Subcutaneous abdominal adipose tissue (tissue), 5 donors: ENCODE results near the gene TEAD1.

Experiments used
- H3K27ac ChIP-seq: one replicate; pipeline ENCODE4 v1.7.0; 2013; ENCODE audit warnings: low read depth, mild to moderate bottlenecking, inconsistent platforms, low read length, moderate library complexity
- H3K27me3 ChIP-seq, 5 donors: one replicate each; pipeline ENCODE4 v1.7.0; 2013; ENCODE audit warnings: low read length in 5 of 5, inconsistent platforms in 1 of 5; ENCODE audit not compliant: control insufficient read depth in 5 of 5, insufficient read depth in 4 of 5
- H3K36me3 ChIP-seq, 5 donors: one replicate each; pipeline ENCODE4 v1.7.0; 2013; ENCODE audit warnings: low read length in 5 of 5; ENCODE audit not compliant: control insufficient read depth in 5 of 5, insufficient read depth in 5 of 5
- H3K4me1 ChIP-seq, 5 donors: one replicate each; pipeline ENCODE4 v1.7.0; 2013; ENCODE audit warnings: low read length in 5 of 5, mild to moderate bottlenecking in 3 of 5, moderate library complexity in 1 of 5; ENCODE audit not compliant: control insufficient read depth in 5 of 5, insufficient read depth in 5 of 5
- H3K4me3 ChIP-seq, 5 donors: one replicate each; pipeline ENCODE4 v1.7.0; 2013; ENCODE audit warnings: low read length in 5 of 5, low read depth in 1 of 5
- H3K9ac ChIP-seq, 5 donors: one replicate each; pipeline ENCODE4 v1.7.0; 2013; ENCODE audit warnings: low read length in 5 of 5, mild to moderate bottlenecking in 4 of 5, moderate library complexity in 3 of 5
- H3K9me3 ChIP-seq, 5 donors: one replicate each; pipeline ENCODE4 v1.7.0; 2013; ENCODE audit warnings: low read length in 5 of 5; ENCODE audit not compliant: control insufficient read depth in 5 of 5
- donor health status: healthy.
- donor health status: healthy.
- donor health status: healthy.
- donor health status: healthy.
- donor health status: healthy.

The TEAD1 gene

DNA sequence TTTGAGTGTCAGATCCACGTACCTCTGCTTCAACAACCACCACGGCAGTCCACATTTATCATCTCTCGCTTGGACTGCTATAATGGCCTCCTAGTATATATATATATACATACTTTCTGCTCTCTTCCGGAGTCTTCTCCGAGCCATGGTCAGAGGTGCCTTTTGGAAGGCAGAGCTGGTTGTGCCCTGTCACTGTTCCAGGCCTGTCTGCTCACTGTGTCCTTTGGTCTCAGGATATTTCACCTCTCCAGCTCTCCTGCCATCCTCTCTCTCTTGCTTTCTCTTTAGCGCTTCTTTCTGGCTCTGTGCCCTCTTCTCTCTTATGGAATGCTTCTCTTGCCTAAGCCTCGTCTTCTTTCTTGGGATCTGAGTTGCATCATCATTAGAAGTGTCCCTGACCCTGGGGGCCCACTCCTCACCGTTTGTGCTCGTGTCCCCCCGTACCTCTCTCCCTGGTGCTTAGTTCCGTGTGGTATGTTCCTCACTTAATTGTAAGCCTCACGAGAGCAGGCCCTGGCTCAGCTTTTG lies 248.8 kb downstream of the TEAD1 start:
- Histone ChIP-seq H3K27ac (no peak overlapping the region), H3K36me3 (peaks cover 10 to 22% (median 19%) of the 10 kb centered on the region in 5 donors), H3K27me3 (no peaks in the 10 kb centered on the region), H3K9ac (no peak overlapping the region), H3K9me3 (no peaks in the 10 kb centered on the region), H3K4me3 (no peak overlapping the region), H3K4me1 (peaks cover 0 to 6% (median 6%) of the 10 kb centered on the region in 5 donors)

DNA sequence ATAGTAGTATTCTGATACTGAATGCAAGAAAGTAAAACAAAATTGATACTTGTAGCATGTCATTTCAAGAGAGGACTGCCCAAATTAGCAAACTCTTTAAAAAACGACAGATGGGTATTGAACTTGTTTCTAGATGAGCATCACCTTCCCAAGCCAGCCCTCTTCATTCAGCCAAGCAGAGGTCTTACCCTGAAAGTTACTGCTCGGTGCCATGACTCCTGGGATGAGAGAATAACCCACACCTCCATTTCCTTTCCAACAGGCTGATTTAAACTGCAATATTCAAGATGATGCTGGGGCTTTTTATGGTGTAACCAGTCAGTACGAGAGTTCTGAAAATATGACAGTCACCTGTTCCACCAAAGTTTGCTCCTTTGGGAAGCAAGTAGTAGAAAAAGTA lies 250.4 kb downstream of the TEAD1 start:
- H3K9me3 ChIP-seq = no peaks in the 10 kb centered on the region
- no peak overlapping the region for H3K27ac ChIP-seq
- peaks cover 0 to 6% (median 6%) of the 10 kb centered on the region in 5 donors for H3K4me1 ChIP-seq
- no peak overlapping the region for H3K9ac ChIP-seq
- H3K4me3 ChIP-seq = no peak overlapping the region
- H3K36me3 ChIP-seq = peaks cover 7 to 22% (median 19%) of the 10 kb centered on the region in 5 donors
- H3K27me3 ChIP-seq = no peaks in the 10 kb centered on the region

DNA sequence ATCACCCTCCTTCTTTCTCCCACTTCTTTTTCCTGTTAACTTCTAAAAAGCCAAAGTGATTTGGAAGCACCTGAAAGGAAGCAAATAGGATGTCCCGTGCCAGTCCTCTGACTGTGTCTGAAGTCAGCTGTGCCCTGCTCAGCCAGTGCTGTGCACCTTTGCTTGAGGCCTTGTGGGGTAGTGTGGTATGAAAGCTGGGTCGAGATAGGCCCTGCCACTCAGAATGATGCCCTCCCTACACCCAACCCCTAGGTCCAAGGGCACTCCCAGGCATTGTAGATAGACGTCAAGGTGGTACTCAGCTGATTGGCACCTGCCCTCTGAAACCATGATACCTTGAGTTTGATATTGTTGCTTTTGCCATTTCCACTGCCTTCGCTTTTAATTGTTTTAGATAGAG lies 251.3 kb downstream of the TEAD1 start:
- Histone ChIP-seq H3K4me1 (peaks cover 0 to 6% (median 6%) of the 10 kb centered on the region in 5 donors), H3K27me3 (no peaks in the 10 kb centered on the region), H3K27ac (no peak overlapping the region)

DNA sequence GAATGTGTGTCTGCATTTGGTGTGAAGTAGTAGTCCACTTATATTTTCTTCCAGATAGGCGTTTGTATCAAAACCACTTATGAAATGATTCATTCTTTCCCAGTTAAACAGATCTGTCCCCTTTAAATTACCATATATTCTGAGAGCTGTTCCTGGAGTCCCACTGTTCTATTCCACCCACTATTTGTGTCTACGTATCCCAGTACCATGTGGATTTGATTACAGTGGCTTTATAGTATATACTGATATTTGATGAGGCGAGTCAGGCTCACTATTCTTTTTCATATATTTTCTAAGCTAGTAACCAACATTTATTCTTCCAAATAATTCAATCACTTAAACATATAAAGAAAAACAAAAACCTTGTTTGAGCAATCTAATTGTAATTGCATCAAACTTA lies 253.0 kb downstream of the TEAD1 start:
- H3K27me3 ChIP-seq = no peaks in the 10 kb centered on the region
- H3K36me3 ChIP-seq = peaks cover 21 to 32% (median 30%) of the 10 kb centered on the region in 5 donors
- H3K4me1 ChIP-seq = peaks cover 0 to 6% (median 6%) of the 10 kb centered on the region in 5 donors
- no peaks in the 10 kb centered on the region for H3K9me3 ChIP-seq
- H3K27ac ChIP-seq = no peak overlapping the region
- H3K9ac ChIP-seq = no peak overlapping the region
- H3K4me3 ChIP-seq = no peak overlapping the region

More for the DNA sequence above, 251.3 kb downstream of the TEAD1 start:
- Histone ChIP-seq H3K9ac (no peak overlapping the region), H3K9me3 (no peaks in the 10 kb centered on the region), H3K36me3 (peaks cover 9 to 24% (median 19%) of the 10 kb centered on the region in 5 donors), H3K4me3 (no peak overlapping the region)

GRCh38 chr11:12927886-12928285 lies 253.7 kb downstream of the TEAD1 start:
- no peak overlapping the region for H3K4me3 ChIP-seq
- H3K36me3 ChIP-seq = peaks cover 26 to 38% (median 37%) of the 10 kb centered on the region in 5 donors

DNA sequence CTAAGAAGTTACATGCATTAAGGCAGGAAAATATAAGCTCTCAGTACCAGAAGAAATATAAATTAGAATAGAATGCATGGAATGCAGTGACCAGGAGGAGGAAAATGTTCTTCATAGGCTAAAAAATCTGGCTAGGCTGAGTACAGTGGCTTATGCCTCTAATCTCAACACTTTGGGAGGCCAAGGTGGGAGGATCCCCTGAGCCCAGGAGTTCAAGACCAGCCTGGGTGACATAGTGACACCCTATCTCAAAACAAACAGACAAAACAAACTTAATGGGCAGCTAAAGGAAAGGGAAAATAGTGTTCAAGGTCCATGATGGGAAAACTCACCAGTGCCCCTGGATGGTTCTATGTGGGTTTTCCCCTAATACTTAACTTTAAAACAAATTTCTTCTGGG lies 256.6 kb downstream of the TEAD1 start:
- no peak overlapping the region for H3K4me3 ChIP-seq
- no peaks in the 10 kb centered on the region for H3K4me1 ChIP-seq
- no peaks in the 10 kb centered on the region for H3K27me3 ChIP-seq
- H3K9ac ChIP-seq = no peak overlapping the region
- H3K9me3 ChIP-seq = no peaks in the 10 kb centered on the region
- H3K36me3 ChIP-seq = peaks cover 19 to 32% (median 28%) of the 10 kb centered on the region in 5 donors
- H3K27ac ChIP-seq = no peak overlapping the region

More at GRCh38 chr11:12927886-12928285, 253.7 kb downstream of the TEAD1 start:
- H3K9me3 ChIP-seq = no peaks in the 10 kb centered on the region
- H3K27me3 ChIP-seq = no peaks in the 10 kb centered on the region
- peaks cover 0 to 6% (median 5%) of the 10 kb centered on the region in 5 donors for H3K4me1 ChIP-seq
- no peak overlapping the region for H3K9ac ChIP-seq
- no peak overlapping the region for H3K27ac ChIP-seq

- Histone ChIP-seq H3K4me3 (no peak overlapping the region), H3K4me1 (no peaks in the 10 kb centered on the region), H3K36me3 (peaks cover 24 to 31% (median 26%) of the 10 kb centered on the region in 5 donors), H3K9me3 (no peaks in the 10 kb centered on the region), H3K9ac (no peak overlapping the region), H3K27me3 (no peaks in the 10 kb centered on the region), H3K27ac (no peak overlapping the region)
Measured at GRCh38 chr11:12932485-12932884, 258.3 kb downstream of the TEAD1 start.

GRCh38 chr11:12936200-12936599 lies 262.0 kb downstream of the TEAD1 start:
- Histone ChIP-seq H3K27ac (no peak overlapping the region), H3K27me3 (no peaks in the 10 kb centered on the region), H3K9ac (no peak overlapping the region), H3K4me1 (no peaks in the 10 kb centered on the region), H3K4me3 (no peak overlapping the region), H3K9me3 (no peaks in the 10 kb centered on the region), H3K36me3 (peaks cover 37 to 54% (median 49%) of the 10 kb centered on the region in 5 donors)

DNA sequence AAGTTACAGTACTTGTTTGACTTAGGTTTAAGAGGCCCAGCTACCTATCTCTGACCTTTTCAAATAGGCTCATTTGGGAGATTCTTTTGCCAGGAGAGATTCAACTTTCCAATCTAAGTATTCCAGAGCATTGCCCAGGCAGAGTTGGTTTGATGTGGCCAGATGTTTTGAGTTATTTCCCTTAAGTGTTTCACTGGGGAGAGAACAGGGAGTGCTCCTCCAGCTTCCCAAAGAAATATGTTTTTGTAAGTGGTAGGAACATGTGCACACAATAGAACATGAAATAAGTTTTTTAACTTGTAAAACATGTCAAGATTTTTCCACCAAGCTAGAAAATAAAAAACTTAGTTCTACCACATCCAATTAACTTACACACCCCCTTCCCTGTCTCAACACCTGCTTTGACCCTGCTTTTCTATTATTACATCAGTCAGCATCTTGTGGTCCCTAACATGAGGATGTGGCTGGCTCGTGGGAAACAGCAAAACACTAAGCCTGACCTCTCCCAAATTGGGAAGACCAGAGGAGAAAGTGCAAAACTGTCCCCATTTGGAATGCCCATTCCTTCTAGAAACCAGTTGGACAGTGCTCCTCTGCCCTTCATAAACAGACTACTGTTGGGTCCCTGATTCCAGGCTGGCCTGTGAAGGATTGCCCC lies 264.5 kb downstream of the TEAD1 start:
- no peaks in the 10 kb centered on the region for H3K9me3 ChIP-seq
- H3K27ac ChIP-seq = no peak overlapping the region
- peaks cover 34 to 59% (median 53%) of the 10 kb centered on the region in 5 donors for H3K36me3 ChIP-seq
- no peaks in the 10 kb centered on the region for H3K27me3 ChIP-seq
- no peak overlapping the region for H3K9ac ChIP-seq
- no peaks in the 10 kb centered on the region for H3K4me1 ChIP-seq
- no peak overlapping the region for H3K4me3 ChIP-seq

GRCh38 chr11:12941671-12942070 lies 267.4 kb downstream of the TEAD1 start:
- no peaks in the 10 kb centered on the region for H3K27me3 ChIP-seq
- peaks cover 31 to 56% (median 47%) of the 10 kb centered on the region in 5 donors for H3K36me3 ChIP-seq
- peaks cover 0 to 6% (median 0%) of the 10 kb centered on the region in 5 donors for H3K9me3 ChIP-seq
- no peak overlapping the region for H3K27ac ChIP-seq
- H3K9ac ChIP-seq = no peak overlapping the region
- no peaks in the 10 kb centered on the region for H3K4me1 ChIP-seq
- no peak overlapping the region for H3K4me3 ChIP-seq
